Endothelial cell of umbilical vein (primary cell): ENCODE results near the gene GREB1. TPM values are rescaled to one million over a fixed set of nuclear protein-coding genes. Genes with fewer than 3 reads are reported as not detected.

ENCODE experiments used
- BruUV-seq: library from RNA; stranded (reverse); fragments of 400-500 nt; replicated peaks from 2 replicates; lab custom pipeline; 2021; lab: Mats Ljungman, UMichigan
- CTCF ChIA-PET: fragments of 300-600, 350-600 bp; sonication (Branson Sonifier 250); formaldehyde crosslinking; loops from one replicate; lab custom pipeline; 2021; ENCODE audit warnings: antibody characterized with exemption, inconsistent platforms; lab: Charles Lee
- POLR2A ChIA-PET: fragments of 300-600, 350-600 bp; sonication (Branson Sonifier 250); formaldehyde crosslinking; loops from one replicate; lab custom pipeline; 2021; ENCODE audit warnings: antibody characterized with exemption, inconsistent platforms; lab: Charles Lee
- DNase-seq: peaks from one replicate; pipeline ENCODE4 v3.0.0-alpha.2; 2011; ENCODE audit warnings: low read depth, low spot score
- FAIRE-seq: peaks from 2 replicates; lab custom pipeline; 2011; peaks lifted over from hg19 to GRCh38; lab: Jason Lieb, UNC
- H2AFZ ChIP-seq: 2 replicates; pipeline ENCODE4 v1.6.0; 2012; ENCODE audit warnings: low read depth, low read length, control low read depth, inconsistent platforms
- H3K27ac ChIP-seq: 2 replicates; pipeline ENCODE4 v1.5.1; 2011; ENCODE audit warnings: low read depth, mild to moderate bottlenecking, control low read depth, low read length, moderate library complexity; ENCODE audit not compliant: insufficient read depth
- H3K27me3 ChIP-seq, 2 experiments: 2 replicates each; pipeline versions ENCODE4 v1.6.0 to v1.6.1; 2011; ENCODE audit warnings: low read length in 2 of 2, mixed read lengths in 1 of 2; ENCODE audit not compliant: control insufficient read depth in 2 of 2, insufficient read depth in 2 of 2
- H3K36me3 ChIP-seq, 2 experiments: 2 replicates in 1 of 2; 3 replicates in 1 of 2; pipeline ENCODE4 v1.5.1; 2011; ENCODE audit warnings: low read length in 2 of 2, mild to moderate bottlenecking in 1 of 2, moderate library complexity in 1 of 2; ENCODE audit not compliant: control insufficient read depth in 2 of 2, insufficient read depth in 2 of 2; ENCODE audit errors: extremely low read depth in 1 of 2
- H3K4me1 ChIP-seq: 3 replicates; pipeline ENCODE4 v1.5.1; 2011; ENCODE audit warnings: mild to moderate bottlenecking, low read length; ENCODE audit not compliant: control insufficient read depth, insufficient read depth; ENCODE audit errors: extremely low read depth
- H3K4me2 ChIP-seq: 2 replicates; pipeline ENCODE4 v1.6.1; 2011; ENCODE audit warnings: low read length, control low read depth, mixed read lengths; ENCODE audit not compliant: insufficient read depth
- H3K4me3 ChIP-seq, 3 experiments: fragments of 200-600 bp in 1 of 3; sonication (generic), shearing (Covaris generic) in 1 of 3; replicated peaks in 1 of 3; 2 replicates each; pipeline ENCODE4 v1.5.1; 2011 to 2016; ENCODE audit warnings: control low read depth in 3 of 3, low read length in 3 of 3, mild to moderate bottlenecking in 2 of 3, inconsistent platforms in 1 of 3, low read depth in 1 of 3, moderate library complexity in 1 of 3; ENCODE audit not compliant: insufficient read depth in 1 of 3
- H3K79me2 ChIP-seq: 2 replicates; pipeline ENCODE4 v1.6.0; 2012; ENCODE audit warnings: low read length, inconsistent platforms; ENCODE audit not compliant: control insufficient read depth, insufficient read depth
- H3K9ac ChIP-seq: replicated peaks from 2 replicates; pipeline ENCODE3; 2011; ENCODE audit warnings: low read length, control low read depth; ENCODE audit not compliant: insufficient read depth; ENCODE audit errors: extremely low read depth
- H3K9me1 ChIP-seq: replicated peaks from 3 replicates; pipeline ENCODE4 v1.6.0; 2011; ENCODE audit warnings: mild to moderate bottlenecking, low read length; ENCODE audit not compliant: control insufficient read depth, insufficient read depth; ENCODE audit errors: extremely low read depth
- H3K9me3 ChIP-seq: replicated peaks from 2 replicates; pipeline ENCODE4 v1.5.1; 2012; ENCODE audit warnings: low read length, inconsistent platforms; ENCODE audit not compliant: control insufficient read depth, insufficient read depth
- H4K20me1 ChIP-seq: replicated peaks from 2 replicates; pipeline ENCODE3; 2011; ENCODE audit warnings: mild to moderate bottlenecking, low read length; ENCODE audit not compliant: control insufficient read depth, insufficient read depth; ENCODE audit errors: extremely low read depth
- CTCF ChIP-seq, 2 donors: IDR thresholded peaks; 1 replicate in 1 of 2; 2 replicates in 1 of 2; pipeline ENCODE4 v1.5.1; 2011; ENCODE audit warnings: low read length in 2 of 2, mild to moderate bottlenecking in 2 of 2, moderate library complexity in 2 of 2, control low read depth in 1 of 2, inconsistent platforms in 1 of 2, low read depth in 1 of 2; ENCODE audit not compliant: insufficient read depth in 1 of 2; ENCODE audit errors: extremely low read depth in 1 of 2
- EZH2 ChIP-seq: IDR thresholded peaks from 2 replicates; pipeline ENCODE4 v1.6.1; 2012; ENCODE audit warnings: borderline replicate concordance, low read depth, mild to moderate bottlenecking, moderate library complexity, low read length, inconsistent platforms; ENCODE audit not compliant: severe bottlenecking
- FOS ChIP-seq: IDR thresholded peaks from 2 replicates; pipeline ENCODE4 v1.6.1; 2011; ENCODE audit warnings: mild to moderate bottlenecking, low read length, moderate library complexity, borderline replicate concordance; ENCODE audit not compliant: insufficient read depth
- GATA2 ChIP-seq: IDR thresholded peaks from 2 replicates; pipeline ENCODE4 v1.7.0; 2011; ENCODE audit warnings: low read depth, mild to moderate bottlenecking, moderate library complexity, mixed read lengths, low read length; ENCODE audit not compliant: insufficient read length, insufficient read depth
- JUN ChIP-seq: IDR thresholded peaks from 2 replicates; pipeline ENCODE4 v1.6.1; 2011; ENCODE audit warnings: borderline replicate concordance, low read depth; ENCODE audit not compliant: insufficient read length, insufficient read depth
- MAX ChIP-seq: IDR thresholded peaks from 2 replicates; pipeline ENCODE4 v1.6.1; 2011; ENCODE audit not compliant: insufficient read depth, insufficient read length
- MYC ChIP-seq: IDR thresholded peaks from one replicate; pipeline ENCODE4 v1.6.1; 2011; ENCODE audit warnings: mild to moderate bottlenecking, low read depth, low read length
- POLR2A ChIP-seq: IDR thresholded peaks from 2 replicates; pipeline ENCODE4 v1.6.1; 2012; ENCODE audit warnings: low read depth, mild to moderate bottlenecking, control low read depth, low read length
- POLR2AphosphoS5 ChIP-seq: IDR thresholded peaks from 2 replicates; pipeline ENCODE4 v1.6.1; 2012; ENCODE audit warnings: low read depth, mild to moderate bottlenecking, control low read depth, low read length, moderate library complexity; ENCODE audit not compliant: insufficient read depth
- dilution Hi-C: fragments of 300-500 bp; cut with MboI; formaldehyde crosslinking; loops from one replicate; pipeline ENCODE4 v1.15.0; 2019; ENCODE audit warnings: low sequenced_read_pairs; ENCODE audit not compliant: extremely low pct_ligation_motif_present
- intact Hi-C: fragments of 100-400 bp; cut with micrococcal nuclease; formaldehyde crosslinking; loops from one replicate; pipeline ENCODE4 v1.10.0; 2022
- polyA plus RNA-seq, 4 experiments: library from polyadenylated mRNA; depleted of rRNA in 3 of 4; stranded (reverse) in 3 of 4; unstranded in 1 of 4; fragments of >200 nt; gene quantifications; 2 replicates each; pipeline versions ENCODE4 v1.2.1 to v1.2.3, GENCODE V29; 2011 to 2012; ENCODE audit warnings: missing spikeins in 1 of 4
- total RNA-seq: library from RNA; stranded (reverse); gene quantifications from 2 replicates; pipeline ENCODE4 v1.2.3, GENCODE V29; 2021

Gene GREB1
- total and polyA plus RNA-seq, 2 donors (not counting 3 experiments of a cell fraction or from before 2014, with no cell fraction given): 0.17 to 0.58 TPM

GRCh38 chr2:11554399-11554716 is 20.5 kb downstream of the GREB1 start:
- dilution Hi-C loops: no loop called here
- DNase-seq (no peak), FAIRE-seq (no peak)
- BruUV-seq: no TSS peak
- no peak overlapping the region for H2AFZ ChIP-seq
- H3K9me1 ChIP-seq: no peaks in the 10 kb centered on the region
- H3K4me1 ChIP-seq: no peaks in the 10 kb centered on the region
- intact Hi-C loops: no loop called here
- H3K4me2 ChIP-seq: no peak overlapping the region
- no peaks in the 10 kb centered on the region for H3K79me2 ChIP-seq
- CTCF ChIA-PET: interaction anchor here (1.2 to 1.9 kb wide), 3 partner anchors 15 to 30 kb away, joined by 3 to 8 read pairs (median 5); no protein-coding TSS in a partner anchor
- no peak overlapping the region for H3K9ac ChIP-seq
- H3K36me3 ChIP-seq: no peaks in the 10 kb centered on the region
- TF ChIP-seq MAX (no peak), FOS (no peak), POLR2A (no peak), MYC (no peak), EZH2 (no peak), CTCF (IDR thresholded peaks at IDR 0.05; ENCODE audit: extremely low read depth in 1 of 2, insufficient read depth in 1 of 2, low read depth in 1 of 2, low read length in 2 of 2) (no peak), POLR2AphosphoS5 (no peak), GATA2 (no peak), JUN (no peak)
- POLR2A ChIA-PET: no interaction called here
- no peaks in the 10 kb centered on the region for H4K20me1 ChIP-seq
- no peak overlapping the region for H3K27ac ChIP-seq
- H3K4me3 ChIP-seq: no peak overlapping the region
- peaks cover 3 to 10% of the 10 kb centered on the region in 2 experiments for H3K27me3 ChIP-seq
- no peaks in the 10 kb centered on the region for H3K9me3 ChIP-seq
